Stomach (tissue), 9 donors: Measurements from ENCODE around the gene TMEM132C. TPM values are rescaled to one million over a fixed set of nuclear protein-coding genes. Genes with fewer than 3 reads are reported as not detected.

Experiments used
- DNase-seq, 2 donors: peaks; one replicate each; pipeline versions ENCODE4 v3.0.0 to v3.0.0-alpha.2; 2013 to 2019
- H3K27ac ChIP-seq, 5 donors: fragments of 200-600 bp in 4 of 5; sonication (generic) in 4 of 5; one replicate each; pipeline ENCODE4 v1.5.1; 2013 to 2019; ENCODE audit warnings: mild to moderate bottlenecking in 1 of 5, moderate library complexity in 1 of 5
- H3K27me3 ChIP-seq, 3 donors: fragments of 200-600 bp; sonication (generic); one replicate each; pipeline ENCODE4 v1.5.1; 2017 to 2019; ENCODE audit warnings: mixed run types in 1 of 3
- H3K36me3 ChIP-seq, 4 donors: fragments of 200-600 bp; sonication (generic); 1 replicate in 3 of 4; 2 replicates in 1 of 4; pipeline ENCODE4 v1.5.1; 2016 to 2019
- H3K4me1 ChIP-seq, 4 donors: fragments of 200-600 bp; sonication (generic); one replicate each; pipeline ENCODE4 v1.5.1; 2016 to 2019
- H3K4me3 ChIP-seq, 4 donors: fragments of 200-600 bp; sonication (generic) in 3 of 4; one replicate each; pipeline ENCODE4 v1.5.1; 2016 to 2019; ENCODE audit warnings: mild to moderate bottlenecking in 1 of 4
- H3K9me3 ChIP-seq, 4 donors: fragments of 200-600 bp; sonication (generic); one replicate each; pipeline ENCODE4 v1.5.1; 2016 to 2019
- CTCF ChIP-seq, 7 experiments: fragments of 450-650 bp in 4 of 7; fragments of 200-600 bp in 3 of 7; sonication (generic) in 3 of 7; IDR thresholded peaks; one replicate each; pipeline ENCODE4 v1.5.1; 2016 to 2019; ENCODE audit warnings: antibody characterized with exemption in 7 of 7, control low read depth in 2 of 7, mild to moderate bottlenecking in 1 of 7
- EP300 ChIP-seq: sonication (generic); formaldehyde crosslinking; IDR thresholded peaks from one replicate; pipeline ENCODE4 v1.6.1; 2017; ENCODE audit warnings: antibody characterized with exemption
- POLR2A ChIP-seq, 4 donors: fragments of 450-650 bp; IDR thresholded peaks; one replicate each; pipeline ENCODE4 v1.6.1; 2016; ENCODE audit warnings: antibody characterized with exemption in 4 of 4, control low read depth in 2 of 4, mild to moderate bottlenecking in 1 of 4, moderate library complexity in 1 of 4
- POLR2AphosphoS5 ChIP-seq, 3 donors: sonication (generic); formaldehyde crosslinking; IDR thresholded peaks; one replicate each; pipeline ENCODE4 v1.6.1; 2016; ENCODE audit warnings: antibody characterized with exemption in 3 of 3
- WGBS, 5 donors: extraction: QIAGEN DNeasy Blood & Tissue Kit in 3 of 5; methylation state at CpG; one replicate each; pipeline versions ENCODE4 v1.1.5 to v1.1.7; 2013 to 2018; 5-methylcytosine and 5-hydroxymethylcytosine counted together
- intact Hi-C: fragments of 100-400 bp; cut with DNase I; formaldehyde crosslinking; loops from one replicate; pipeline ENCODE4 v1.15.1; 2023; ENCODE audit warnings: low total_unique reads
- polyA plus RNA-seq, 3 donors: library from polyadenylated mRNA; stranded (reverse); fragments of 200-250 nt; gene quantifications; one replicate each; pipeline ENCODE4 v1.2.3, GENCODE V29; 2013
- total RNA-seq, 5 donors: library from RNA; depleted of rRNA; stranded (reverse); fragments of >200 nt; gene quantifications; one replicate each; pipeline versions ENCODE4 v1.1.0 to v1.2.3, GENCODE V29; 2014 to 2016
- donor health status: healthy with polysubstance abuse.
- donor health status: Bipolar disorder and iron deficiency.
- donor health status: healthy.

Gene TMEM132C
- total and polyA plus RNA-seq, 8 donors: under 0.01 to 12.8 (median 0.94) TPM

GRCh38 chr12:128381946-128382345 is 115.0 kb downstream of the TMEM132C start:
- no peak for DNase-seq
- Histone ChIP-seq H3K27me3 (peaks cover 0 to 27% (median 0%) of the 10 kb centered on the region in 3 donors), H3K36me3 (no peaks in the 10 kb centered on the region), H3K9me3 (peaks cover 0 to 12% (median 4%) of the 10 kb centered on the region in 4 donors), H3K4me3 (no peak overlapping the region), H3K27ac (no peak overlapping the region), H3K4me1 (no peaks in the 10 kb centered on the region)
- TF ChIP-seq CTCF (IDR thresholded peaks at IDR 0.05) (no peak), EP300 (no peak), POLR2A (IDR thresholded peaks at IDR 0.05) (no peak), POLR2AphosphoS5 (IDR thresholded peaks at IDR 0.05) (no peak)
- intact Hi-C loops: no loop called here
- 34 to 42% (median 34%) methylated on average over 10 of the region's 10 CpGs for WGBS, 5 donors

- peaks cover 0 to 37% (median 0%) of the 10 kb centered on the region in 3 donors for H3K27me3 ChIP-seq
- TF ChIP-seq EP300 (no peak), POLR2A (IDR thresholded peaks at IDR 0.05) (no peak), POLR2AphosphoS5 (IDR thresholded peaks at IDR 0.05) (no peak), CTCF (IDR thresholded peaks at IDR 0.05) (no peak)
- H3K27ac ChIP-seq: no peak overlapping the region
- H3K9me3 ChIP-seq: peaks cover 0 to 12% (median 4%) of the 10 kb centered on the region in 4 donors
- H3K4me1 ChIP-seq: no peaks in the 10 kb centered on the region
- WGBS, 5 donors: 85 to 89% (median 88%) methylated on average over 7 of the region's 7 CpGs
- H3K36me3 ChIP-seq: no peaks in the 10 kb centered on the region
- H3K4me3 ChIP-seq: no peak overlapping the region
- intact Hi-C loops: no loop called here
- no peak for DNase-seq
These were observed 116.0 kb downstream of the TMEM132C start for GRCh38 chr12:128382946-128383345.

- intact Hi-C loops: no loop called here
- no peak for DNase-seq
- H3K4me3 ChIP-seq: no peak overlapping the region
- no peaks in the 10 kb centered on the region for H3K36me3 ChIP-seq
- peaks cover 0 to 8% (median 4%) of the 10 kb centered on the region in 4 donors for H3K9me3 ChIP-seq
- TF ChIP-seq POLR2AphosphoS5 (IDR thresholded peaks at IDR 0.05): no peak
- no peaks in the 10 kb centered on the region for H3K4me1 ChIP-seq
- H3K27ac ChIP-seq: no peak overlapping the region
- 41 to 59% (median 46%) methylated on average over 18 of the region's 18 CpGs for WGBS, 5 donors
- peaks cover 0 to 42% (median 0%) of the 10 kb centered on the region in 3 donors for H3K27me3 ChIP-seq
These were observed 116.5 kb downstream of the TMEM132C start for GRCh38 chr12:128383357-128383937.

GRCh38 chr12:128385736-128386135 is 118.8 kb downstream of the TMEM132C start:
- Histone ChIP-seq H3K4me1 (no peaks in the 10 kb centered on the region), H3K27me3 (peaks cover 0 to 57% (median 0%) of the 10 kb centered on the region in 3 donors), H3K4me3 (no peak overlapping the region), H3K36me3 (no peaks in the 10 kb centered on the region), H3K27ac (no peak overlapping the region), H3K9me3 (peaks cover 0 to 8% (median 2%) of the 10 kb centered on the region in 4 donors)
- no peak for TF ChIP-seq POLR2AphosphoS5 (IDR thresholded peaks at IDR 0.05)
- TF ChIP-seq EP300: no peak
- TF ChIP-seq CTCF (IDR thresholded peaks at IDR 0.05): no peak
- TF ChIP-seq POLR2A (IDR thresholded peaks at IDR 0.05): no peak
- WGBS, 5 donors: 85 to 94% (median 92%) methylated on average over 9 of the region's 9 CpGs
- no peak for DNase-seq
- intact Hi-C loops: no loop called here

- H3K27me3 ChIP-seq: peaks cover 0 to 62% (median 0%) of the 10 kb centered on the region in 3 donors
- peak; percentile 37 to 69 for DNase-seq
- H3K4me1 ChIP-seq: no peaks in the 10 kb centered on the region
- H3K4me3 ChIP-seq: no peak overlapping the region
- intact Hi-C loops: no loop called here
- TF ChIP-seq CTCF (IDR thresholded peaks at IDR 0.05) (peak in 3 of 7 experiments; percentile 26 to 28 (median 28)), POLR2A (IDR thresholded peaks at IDR 0.05) (no peak)
- whole genome bisulfite sequencing, 5 donors: 27 to 35% (median 30%) methylated on average over 15 to 19 of the region's 19 CpGs
- H3K36me3 ChIP-seq: no peaks in the 10 kb centered on the region
- H3K27ac ChIP-seq: peak overlapping the region in 1 of 5 donors; percentile 42
- H3K9me3 ChIP-seq: peaks cover 0 to 8% (median 2%) of the 10 kb centered on the region in 4 donors
These were observed 120.9 kb downstream of the TMEM132C start for GRCh38 chr12:128387811-128388422.
